VCaP (cell line): ENCODE data around the gene CMTM1.

ENCODE experiments used
- H3K27ac ChIP-seq: fragments of 450-650 bp; 2 replicates; pipeline ENCODE4 v1.5.1; 2017
- CTCF ChIP-seq: fragments of 450-650 bp; conservative IDR thresholded peaks from 2 replicates; pipeline ENCODE4 v1.5.1; 2017; ENCODE audit warnings: mild to moderate bottlenecking, moderate library complexity

CMTM1 gene

GRCh38 chr16:66616169-66616568, 49.9 kb downstream of the CMTM1 start:
- TF ChIP-seq CTCF: no peak
- H3K27ac ChIP-seq: no peak overlapping the region

GRCh38 chr16:66616592-66616991, 50.4 kb downstream of the CMTM1 start:
- no peak for TF ChIP-seq CTCF
- H3K27ac ChIP-seq: no peak overlapping the region

- H3K27ac ChIP-seq: no peak overlapping the region
- TF ChIP-seq CTCF: no peak
Measured at GRCh38 chr16:66617010-66617434, 50.8 kb downstream of the CMTM1 start.

- no peak for TF ChIP-seq CTCF
Measured at GRCh38 chr16:66617728-66618127, 51.5 kb downstream of the CMTM1 start.

GRCh38 chr16:66618588-66619375, 52.5 kb downstream of the CMTM1 start:
- H3K27ac ChIP-seq: peak overlapping the region; percentile 22; the same call in 1 of the 2 replicates
- no peak for TF ChIP-seq CTCF

More at GRCh38 chr16:66617728-66618127, 51.5 kb downstream of the CMTM1 start:
- H3K27ac ChIP-seq: peak overlapping the region; percentile 22; the same call in 1 of the 2 replicates

- no peak overlapping the region for H3K27ac ChIP-seq
- no peak for TF ChIP-seq CTCF
Measured at GRCh38 chr16:66619534-66620428, 53.5 kb downstream of the CMTM1 start.

- H3K27ac ChIP-seq: no peak overlapping the region
Measured at GRCh38 chr16:66620429-66620795, 54.2 kb downstream of the CMTM1 start.

More at GRCh38 chr16:66620429-66620795, 54.2 kb downstream of the CMTM1 start:
- no peak for TF ChIP-seq CTCF
